Trophoblast cell (in vitro differentiated cells and primary cell): ENCODE results near the gene TCF25.
A peak's percentile ranks its signal among the peaks of the same experiment; 100 is the strongest.

Experiments
- DNase-seq, 2 donors: peaks; one replicate each; pipeline ENCODE4 v3.0.0-alpha.2; 2016
- H2AFZ ChIP-seq: 2 replicates; pipeline ENCODE4 v1.6.1; 2013; ENCODE audit warnings: low read length, moderate library complexity, mild to moderate bottlenecking; ENCODE audit not compliant: insufficient read depth, poor library complexity
- H2AK5ac ChIP-seq: 2 replicates; pipeline ENCODE4 v1.6.1; 2013; ENCODE audit warnings: mild to moderate bottlenecking, low read length
- H2BK120ac ChIP-seq: 2 replicates; pipeline ENCODE4 v1.6.1; 2013; ENCODE audit warnings: low read length, mild to moderate bottlenecking, moderate library complexity; ENCODE audit not compliant: insufficient read depth, poor library complexity
- H2BK12ac ChIP-seq: 2 replicates; pipeline ENCODE4 v1.6.1; 2013; ENCODE audit warnings: mild to moderate bottlenecking, low read length, moderate library complexity
- H2BK5ac ChIP-seq: 2 replicates; pipeline ENCODE4 v1.6.1; 2013; ENCODE audit warnings: low read length, low read depth, moderate library complexity, mild to moderate bottlenecking; ENCODE audit not compliant: poor library complexity
- H3K14ac ChIP-seq: 2 replicates; pipeline ENCODE4 v1.6.1; 2013; ENCODE audit warnings: mild to moderate bottlenecking, low read length
- H3K18ac ChIP-seq: 2 replicates; pipeline ENCODE4 v1.6.1; 2013; ENCODE audit warnings: mild to moderate bottlenecking, low read length
- H3K23ac ChIP-seq: 2 replicates; pipeline ENCODE4 v1.6.1; 2013; ENCODE audit warnings: low read length
- H3K27ac ChIP-seq: 2 replicates; pipeline ENCODE4 v1.5.1; 2013; ENCODE audit warnings: low read depth, mild to moderate bottlenecking, inconsistent platforms, low read length, moderate library complexity
- H3K27me3 ChIP-seq: 2 replicates; pipeline ENCODE4 v1.6.1; 2013; ENCODE audit warnings: inconsistent platforms, mild to moderate bottlenecking, low read length, moderate library complexity; ENCODE audit not compliant: insufficient read depth
- H3K36me3 ChIP-seq, 2 experiments: 1 replicate in 1 of 2; 2 replicates in 1 of 2; pipeline ENCODE4 v1.6.1; 2013; ENCODE audit warnings: low read length in 2 of 2, mild to moderate bottlenecking in 2 of 2, moderate library complexity in 1 of 2; ENCODE audit not compliant: insufficient read depth in 2 of 2, control insufficient read depth in 1 of 2
- H3K4ac ChIP-seq: 2 replicates; pipeline ENCODE4 v1.6.1; 2013; ENCODE audit warnings: low read depth, mild to moderate bottlenecking, low read length, moderate library complexity
- H3K4me1 ChIP-seq, 2 experiments: 1 replicate in 1 of 2; 2 replicates in 1 of 2; pipeline ENCODE4 v1.6.1; 2013; ENCODE audit warnings: low read length in 2 of 2, mild to moderate bottlenecking in 2 of 2, moderate library complexity in 1 of 2; ENCODE audit not compliant: insufficient read depth in 2 of 2, control insufficient read depth in 1 of 2
- H3K4me2 ChIP-seq: 2 replicates; pipeline ENCODE4 v1.6.1; 2013; ENCODE audit warnings: inconsistent platforms, mild to moderate bottlenecking, low read length, moderate library complexity
- H3K4me3 ChIP-seq: 2 replicates; pipeline ENCODE4 v1.5.1; 2013; ENCODE audit warnings: mild to moderate bottlenecking, low read depth, low read length, inconsistent platforms
- H3K79me1 ChIP-seq: one replicate; pipeline ENCODE4 v1.6.1; 2013; ENCODE audit warnings: low read length
- H3K79me2 ChIP-seq: 2 replicates; pipeline ENCODE4 v1.6.1; 2013; ENCODE audit warnings: low read length, mild to moderate bottlenecking; ENCODE audit not compliant: control insufficient read depth, insufficient read depth, poor library complexity
- H3K9ac ChIP-seq: 2 replicates; pipeline ENCODE4 v1.6.1; 2013; ENCODE audit warnings: mild to moderate bottlenecking, low read length
- H3K9me3 ChIP-seq: 2 replicates; pipeline ENCODE4 v1.6.1; 2013; ENCODE audit warnings: low read depth, mild to moderate bottlenecking, control low read depth, inconsistent platforms, low read length; ENCODE audit not compliant: insufficient read depth
- H4K12ac ChIP-seq: 2 replicates; pipeline ENCODE4 v1.6.1; 2013; ENCODE audit warnings: low read depth, mild to moderate bottlenecking, low read length, moderate library complexity
- H4K8ac ChIP-seq: 2 replicates; pipeline ENCODE4 v1.6.1; 2013; ENCODE audit warnings: low read depth, mild to moderate bottlenecking, low read length, moderate library complexity
- H4K91ac ChIP-seq: one replicate; pipeline ENCODE4 v1.6.1; 2013; ENCODE audit warnings: low read depth, mild to moderate bottlenecking, low read length, moderate library complexity
- WGBS: extraction: QIAGEN DNeasy Blood & Tissue Kit; methylation state at CpG from one replicate; pipeline ENCODE4 v1.1.7; 2013; ENCODE audit warnings: missing lambda C conversion rate; ENCODE audit not compliant: insufficient read length, insufficient coverage; ENCODE audit errors: extremely low coverage; 5-methylcytosine and 5-hydroxymethylcytosine counted together

Gene TCF25

GRCh38 chr16:89920723-89921122 lies 47.3 kb downstream of the TCF25 start:
- H3K18ac ChIP-seq = peak overlapping the region; percentile 48
- H4K91ac ChIP-seq = peak overlapping the region; percentile 83
- DNase-seq = no peak
- peak overlapping the region; percentile 47 for H3K14ac ChIP-seq
- H3K79me2 ChIP-seq = peaks cover 18% of the 10 kb centered on the region
- H4K8ac ChIP-seq = peak overlapping the region; percentile 73
- H3K23ac ChIP-seq = no peak overlapping the region
- H3K4ac ChIP-seq = peak overlapping the region; percentile 34
- H3K79me1 ChIP-seq = peaks cover 38% of the 10 kb centered on the region
- no peak overlapping the region for H3K4me3 ChIP-seq
- peak overlapping the region; percentile 51 for H2BK12ac ChIP-seq
- H3K27ac ChIP-seq = peak overlapping the region; percentile 98
- H4K12ac ChIP-seq = peak overlapping the region; percentile 39
- H3K36me3 ChIP-seq = peaks cover 0 to 2% of the 10 kb centered on the region in 2 experiments
- no peak overlapping the region for H3K4me2 ChIP-seq
- WGBS = no CpG with 5 or more reads among the region's 6 CpGs
- H2BK5ac ChIP-seq = peak overlapping the region; percentile 81
- H2AFZ ChIP-seq = no peak overlapping the region
- no peak overlapping the region for H3K9ac ChIP-seq
- peaks cover 4% of the 10 kb centered on the region for H3K9me3 ChIP-seq
- H3K4me1 ChIP-seq = peaks cover 41 to 50% of the 10 kb centered on the region in 2 experiments
- H3K27me3 ChIP-seq = peaks cover 3% of the 10 kb centered on the region
- H2AK5ac ChIP-seq = peak overlapping the region; percentile 82
- H2BK120ac ChIP-seq = peak overlapping the region; percentile 67

GRCh38 chr16:89921131-89921701 lies 47.8 kb downstream of the TCF25 start:
- Histone ChIP-seq H4K12ac (peak overlapping the region; percentile 39), H4K8ac (peak overlapping the region; percentile 73), H3K4me2 (peak overlapping the region; percentile 35), H3K9me3 (peaks cover 4% of the 10 kb centered on the region), H3K4me1 (peaks cover 41 to 52% of the 10 kb centered on the region in 2 experiments), H2BK5ac (peak overlapping the region; percentile 81), H3K23ac (no peak overlapping the region), H3K4ac (peak overlapping the region; percentile 39), H3K36me3 (peaks cover 0 to 2% of the 10 kb centered on the region in 2 experiments), H3K79me2 (peaks cover 18% of the 10 kb centered on the region), H3K27me3 (peaks cover 3% of the 10 kb centered on the region), H3K4me3 (no peak overlapping the region), H2AFZ (no peak overlapping the region), H3K27ac (peak overlapping the region; percentile 98), H3K9ac (no peak overlapping the region), H2AK5ac (peak overlapping the region; percentile 82), H3K79me1 (peaks cover 38% of the 10 kb centered on the region), H2BK12ac (peak overlapping the region; percentile 39), H4K91ac (peak overlapping the region; percentile 83), H3K14ac (peak overlapping the region; percentile 47), H3K18ac (peak overlapping the region; percentile 48), H2BK120ac (peak overlapping the region; percentile 67)
- no peak for DNase-seq
- WGBS = no CpG with 5 or more reads among the region's 14 CpGs

GRCh38 chr16:89921702-89922476 lies 48.5 kb downstream of the TCF25 start:
- peak overlapping the region; percentile 30 for H3K18ac ChIP-seq
- H3K4me1 ChIP-seq = peaks cover 41 to 53% of the 10 kb centered on the region in 2 experiments
- peak overlapping the region; percentile 90 for H4K8ac ChIP-seq
- peak overlapping the region; percentile 93 for H3K14ac ChIP-seq
- peaks cover 38% of the 10 kb centered on the region for H3K79me1 ChIP-seq
- DNase-seq = peak; percentile 74 to 89
- H3K9ac ChIP-seq = peak overlapping the region; percentile 95
- H2BK12ac ChIP-seq = peak overlapping the region; percentile 44
- H3K23ac ChIP-seq = no peak overlapping the region
- H3K27me3 ChIP-seq = peaks cover 3% of the 10 kb centered on the region
- peaks cover 18% of the 10 kb centered on the region for H3K79me2 ChIP-seq
- H2AK5ac ChIP-seq = peak overlapping the region; percentile 9
- H3K9me3 ChIP-seq = peaks cover 4% of the 10 kb centered on the region
- peak overlapping the region; percentile 88 for H4K12ac ChIP-seq
- peak overlapping the region; percentile 83 for H3K4me2 ChIP-seq
- H2AFZ ChIP-seq = peak overlapping the region; percentile 57
- no CpG with 5 or more reads among the region's 22 CpGs for WGBS
- peak overlapping the region; percentile 98 for H3K27ac ChIP-seq
- peak overlapping the region; percentile 71 for H3K4ac ChIP-seq
- H2BK5ac ChIP-seq = peak overlapping the region; percentile 81
- peak overlapping the region; percentile 92 for H4K91ac ChIP-seq
- H3K4me3 ChIP-seq = peak overlapping the region; percentile 75
- peaks cover 0 to 2% of the 10 kb centered on the region in 2 experiments for H3K36me3 ChIP-seq
- H2BK120ac ChIP-seq = peak overlapping the region; percentile 91

- Histone ChIP-seq H2AFZ (peak overlapping the region; percentile 57), H3K36me3 (peaks cover 2% of the 10 kb centered on the region in 2 experiments), H3K79me2 (peaks cover 18% of the 10 kb centered on the region), H3K27me3 (peaks cover 3% of the 10 kb centered on the region), H3K4me2 (peak overlapping the region; percentile 83), H3K4me3 (peak overlapping the region; percentile 75), H3K18ac (peak overlapping the region; percentile 30), H3K14ac (peak overlapping the region; percentile 93), H4K8ac (peak overlapping the region; percentile 90), H2BK120ac (peak overlapping the region; percentile 91), H2BK5ac (peak overlapping the region; percentile 78), H4K91ac (peak overlapping the region; percentile 92), H2BK12ac (no peak overlapping the region), H3K4ac (peak overlapping the region; percentile 71), H3K23ac (no peak overlapping the region), H3K27ac (peak overlapping the region; percentile 98), H2AK5ac (peak overlapping the region; percentile 9), H3K9ac (peak overlapping the region; percentile 95), H3K79me1 (peaks cover 38% of the 10 kb centered on the region), H3K9me3 (peaks cover 4% of the 10 kb centered on the region), H4K12ac (peak overlapping the region; percentile 88), H3K4me1 (peaks cover 41 to 53% of the 10 kb centered on the region in 2 experiments)
- no CpG with 5 or more reads among the region's 31 CpGs for WGBS
- DNase-seq = peak; percentile 53 to 79
Measured at GRCh38 chr16:89922477-89922883, 49.1 kb downstream of the TCF25 start.
